HepG2 (cell line): ENCODE results near the gene TEX9. TPM values are rescaled to one million over a fixed set of nuclear protein-coding genes. Genes with fewer than 3 reads are reported as not detected.

Experiments used
- ARID2 ChIP-seq: sonication (generic); formaldehyde crosslinking; IDR thresholded peaks from 2 replicates; pipeline ENCODE4 v1.8.1; 2022; ENCODE audit warnings: mild to moderate bottlenecking, missing genetic modification reagents, borderline replicate concordance
- CBX5 ChIP-seq: sonication (generic); formaldehyde crosslinking; IDR thresholded peaks from 2 replicates; pipeline ENCODE4 v1.4.0; 2020; ENCODE audit warnings: missing genetic modification reagents, borderline replicate concordance
- CTCF ChIP-seq: sonication (generic); formaldehyde crosslinking; IDR thresholded peaks from 2 replicates; pipeline ENCODE4 v1.5.0; 2020; ENCODE audit warnings: mild to moderate bottlenecking, missing genetic modification reagents, moderate library complexity
- ESRRA ChIP-seq: sonication (generic); formaldehyde crosslinking; IDR thresholded peaks from 2 replicates; pipeline ENCODE4 v1.5.1; 2020; ENCODE audit warnings: mild to moderate bottlenecking, low read depth, missing genetic modification reagents
- GABPA ChIP-seq, 2 experiments: IDR thresholded peaks; 2 replicates each; pipeline ENCODE4 v1.6.1; 2011 to 2016; ENCODE audit warnings: low read depth in 2 of 2, low read length in 1 of 2, missing biosample characterization in 1 of 2, missing genetic modification characterization in 1 of 2
- GTF3A ChIP-seq: sonication (generic); formaldehyde crosslinking; conservative IDR thresholded peaks from 2 replicates; pipeline ENCODE4 v1.4.0; 2020; ENCODE audit warnings: mild to moderate bottlenecking, missing genetic modification reagents
- HNRNPK ChIP-seq: fragments of 200-400 bp; formaldehyde crosslinking; IDR thresholded peaks from 2 replicates; pipeline ENCODE4 v1.6.1; 2018; ENCODE audit warnings: low read length, low read depth, moderate library complexity, mild to moderate bottlenecking; ENCODE audit not compliant: poor library complexity, severe bottlenecking
- MBD4 ChIP-seq: IDR thresholded peaks from 2 replicates; pipeline ENCODE4 v1.6.1; 2012; ENCODE audit warnings: low read length, inconsistent platforms, borderline replicate concordance
- NCOA2 ChIP-seq: sonication (generic); formaldehyde crosslinking; IDR thresholded peaks from 2 replicates; pipeline ENCODE4 v1.8.0; 2022; ENCODE audit warnings: inconsistent platforms
- NFKB2 ChIP-seq: sonication (generic); formaldehyde crosslinking; IDR thresholded peaks from 2 replicates; pipeline ENCODE4 v1.4.0; 2020; ENCODE audit warnings: missing genetic modification reagents, borderline replicate concordance
- RXRB ChIP-seq: IDR thresholded peaks from 2 replicates; pipeline ENCODE4 v1.6.1; 2016; ENCODE audit warnings: borderline replicate concordance, missing genetic modification reagents, missing compliant biosample characterization
- SSRP1 ChIP-seq: IDR thresholded peaks from 2 replicates; pipeline ENCODE4 v1.6.1; 2016; ENCODE audit warnings: control low read depth
- TSC22D2 ChIP-seq: sonication (generic); formaldehyde crosslinking; IDR thresholded peaks from 2 replicates; pipeline ENCODE4 v1.5.1; 2020; ENCODE audit warnings: missing genetic modification reagents, mild to moderate bottlenecking, borderline replicate concordance
- XBP1 ChIP-seq: sonication (generic); formaldehyde crosslinking; IDR thresholded peaks from 2 replicates; pipeline ENCODE4 v1.5.0; 2020; ENCODE audit warnings: missing genetic modification reagents
- ZNF136 ChIP-seq: sonication (generic); formaldehyde crosslinking; IDR thresholded peaks from 2 replicates; pipeline ENCODE4 v1.8.1; 2022; ENCODE audit warnings: low read depth, mild to moderate bottlenecking, moderate library complexity, missing genetic modification reagents
- ZNF232 ChIP-seq: sonication (generic); formaldehyde crosslinking; IDR thresholded peaks from 2 replicates; pipeline ENCODE4 v1.4.0; 2020; ENCODE audit warnings: missing genetic modification reagents, borderline replicate concordance
- ZNF235 ChIP-seq: sonication (generic); formaldehyde crosslinking; IDR thresholded peaks from 2 replicates; pipeline ENCODE4 v1.8.1; 2023; ENCODE audit warnings: mild to moderate bottlenecking, missing genetic modification reagents, borderline replicate concordance
- ZNF496 ChIP-seq: sonication (generic); formaldehyde crosslinking; IDR thresholded peaks from 2 replicates; pipeline ENCODE4 v1.8.1; 2023; ENCODE audit warnings: mild to moderate bottlenecking, moderate library complexity, missing genetic modification reagents; ENCODE audit not compliant: insufficient replicate concordance
- ZNF547 ChIP-seq: sonication (generic); formaldehyde crosslinking; IDR thresholded peaks from 2 replicates; pipeline ENCODE4 v1.5.1; 2020; ENCODE audit warnings: mild to moderate bottlenecking, missing genetic modification reagents
- ZNF563 ChIP-seq: sonication (generic); formaldehyde crosslinking; IDR thresholded peaks from 2 replicates; pipeline ENCODE4 v1.8.0; 2022; ENCODE audit warnings: mild to moderate bottlenecking, moderate library complexity, missing genetic modification reagents
- ZNF724P ChIP-seq: sonication (generic); formaldehyde crosslinking; IDR thresholded peaks from 2 replicates; pipeline ENCODE4 v1.8.0; 2022; ENCODE audit warnings: missing genetic modification reagents, borderline replicate concordance
- ZNF790 ChIP-seq: sonication (generic); formaldehyde crosslinking; IDR thresholded peaks from 2 replicates; pipeline ENCODE4 v1.8.0; 2022; ENCODE audit warnings: missing genetic modification reagents, mild to moderate bottlenecking, borderline replicate concordance
- ZNF816 ChIP-seq: sonication (generic); formaldehyde crosslinking; IDR thresholded peaks from 2 replicates; pipeline ENCODE4 v1.8.0; 2022; ENCODE audit warnings: missing genetic modification reagents, mild to moderate bottlenecking, borderline replicate concordance
- ZSCAN20 ChIP-seq: sonication (generic); formaldehyde crosslinking; IDR thresholded peaks from 2 replicates; pipeline ENCODE4 v1.4.0; 2020; ENCODE audit warnings: missing genetic modification reagents, mild to moderate bottlenecking, borderline replicate concordance
- ZSCAN21 ChIP-seq: sonication (generic); formaldehyde crosslinking; IDR thresholded peaks from 2 replicates; pipeline ENCODE4 v1.8.0; 2022; ENCODE audit warnings: mild to moderate bottlenecking, missing genetic modification reagents, moderate library complexity, borderline replicate concordance
- polyA plus RNA-seq, 8 experiments: library from polyadenylated mRNA; depleted of rRNA in 3 of 8; stranded (reverse) in 7 of 8; unstranded in 1 of 8; fragments of >200 nt; fragmentation: Illumina TruSeq in 4 of 8; extraction: Trizol in 4 of 8; gene quantifications; 2 replicates each; pipeline versions ENCODE4 v1.2.1 to v1.2.3, GENCODE V29; 2011 to 2016; ENCODE audit warnings: low read depth in 4 of 8, missing spikeins in 1 of 8, mixed read lengths in 1 of 8; ENCODE audit not compliant: insufficient read depth in 1 of 8
- total RNA-seq, 5 experiments: library from RNA; depleted of rRNA; stranded (reverse); fragments of >200 nt; fragmentation: Illumina TruSeq; extraction: Trizol; gene quantifications; 2 replicates each; pipeline ENCODE4 v1.2.3, GENCODE V29; 2016; ENCODE audit warnings: low read depth in 1 of 5
- TF ChIP-seq, protein P1 (sequence below): sonication (generic); formaldehyde crosslinking; IDR thresholded peaks from 2 replicates; pipeline ENCODE4 v1.4.0; 2020; ENCODE audit warnings: missing genetic modification reagents
- TF ChIP-seq, protein P2 (sequence below): IDR thresholded peaks from 2 replicates; pipeline ENCODE4 v1.6.1; 2012; ENCODE audit warnings: inconsistent platforms

The TEX9 gene
- total and polyA plus RNA-seq, 2 of the 13 experiments (the other 11 are each of a cell fraction or from before 2014, with no cell fraction given): 0.82 to 6.9 TPM

DNA sequence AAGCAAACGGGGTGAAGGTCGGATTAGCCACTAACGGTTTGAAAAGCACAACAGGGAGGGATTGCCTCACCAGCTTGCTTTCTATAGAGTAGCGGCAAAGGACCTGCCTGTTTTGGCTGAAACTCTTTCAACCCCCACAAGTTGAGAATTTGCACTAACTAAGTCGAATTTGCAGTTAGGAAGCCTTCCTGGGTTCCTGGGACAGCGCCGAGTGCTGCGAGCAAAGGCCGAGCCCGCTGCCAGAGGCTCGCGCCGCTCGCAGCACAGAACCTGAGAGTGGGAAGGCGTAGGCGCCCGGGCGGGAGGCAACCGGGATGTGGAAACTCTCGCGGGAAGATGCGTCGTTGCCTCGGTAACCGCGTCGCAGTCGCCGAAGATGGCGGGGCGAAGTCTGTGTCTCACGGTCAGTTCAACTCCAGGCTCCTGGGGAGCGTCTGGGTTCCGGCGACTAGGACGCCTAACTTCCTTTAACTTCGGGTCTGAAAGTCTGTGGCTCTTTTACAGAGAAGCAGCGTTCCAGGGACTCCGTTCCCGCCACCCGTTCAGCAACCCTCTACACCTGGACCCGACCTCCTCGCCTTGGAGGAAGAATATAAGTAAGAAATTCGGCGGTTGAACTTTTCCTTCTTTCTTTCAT is at the start of gene TEX9 (continued):
- TF ChIP-seq ZSCAN21: 0 out of 2 replicates have a peak, but pooled peaks have one; percentile 49
- TF ChIP-seq NCOA2 (CRISPR knock-in tag): peak; percentile 17; the same call in 1 of the 2 replicates
- TF ChIP-seq ZNF136 (CRISPR knock-in tag): no peak
- peak; percentile 37; the same call in 1 of the 2 replicates for TF ChIP-seq RXRB
- TF ChIP-seq ESRRA (CRISPR knock-in tag): no peak
- TF ChIP-seq SSRP1 (CRISPR knock-in tag): no peak
- TF ChIP-seq, protein P1, sequence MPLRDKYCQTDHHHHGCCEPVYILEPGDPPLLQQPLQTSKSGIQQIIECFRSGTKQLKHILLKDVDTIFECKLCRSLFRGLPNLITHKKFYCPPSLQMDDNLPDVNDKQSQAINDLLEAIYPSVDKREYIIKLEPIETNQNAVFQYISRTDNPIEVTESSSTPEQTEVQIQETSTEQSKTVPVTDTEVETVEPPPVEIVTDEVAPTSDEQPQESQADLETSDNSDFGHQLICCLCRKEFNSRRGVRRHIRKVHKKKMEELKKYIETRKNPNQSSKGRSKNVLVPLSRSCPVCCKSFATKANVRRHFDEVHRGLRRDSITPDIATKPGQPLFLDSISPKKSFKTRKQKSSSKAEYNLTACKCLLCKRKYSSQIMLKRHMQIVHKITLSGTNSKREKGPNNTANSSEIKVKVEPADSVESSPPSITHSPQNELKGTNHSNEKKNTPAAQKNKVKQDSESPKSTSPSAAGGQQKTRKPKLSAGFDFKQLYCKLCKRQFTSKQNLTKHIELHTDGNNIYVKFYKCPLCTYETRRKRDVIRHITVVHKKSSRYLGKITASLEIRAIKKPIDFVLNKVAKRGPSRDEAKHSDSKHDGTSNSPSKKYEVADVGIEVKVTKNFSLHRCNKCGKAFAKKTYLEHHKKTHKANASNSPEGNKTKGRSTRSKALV (CRISPR knock-in tag): no peak
- 0 out of 2 replicates have a peak, but pooled peaks have one; percentile 33 for TF ChIP-seq ZNF724P
- peak; percentile 57; the same call in 1 of the 2 replicates for TF ChIP-seq ZSCAN20 (CRISPR knock-in tag)
- no peak for TF ChIP-seq HNRNPK
- TF ChIP-seq MBD4: no peak
- TF ChIP-seq ZNF496 (CRISPR knock-in tag): no peak
- TF ChIP-seq ZNF232 (CRISPR knock-in tag): no peak; the same call in 1 of the 2 replicates
- TF ChIP-seq, protein P2, sequence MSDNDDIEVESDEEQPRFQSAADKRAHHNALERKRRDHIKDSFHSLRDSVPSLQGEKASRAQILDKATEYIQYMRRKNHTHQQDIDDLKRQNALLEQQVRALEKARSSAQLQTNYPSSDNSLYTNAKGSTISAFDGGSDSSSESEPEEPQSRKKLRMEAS: no peak
- TF ChIP-seq ZNF816 (CRISPR knock-in tag): no peak
- no peak for TF ChIP-seq ZNF235 (CRISPR knock-in tag)
- no peak for TF ChIP-seq TSC22D2
- no peak for TF ChIP-seq XBP1 (CRISPR knock-in tag)
- no peak for TF ChIP-seq CBX5 (CRISPR knock-in tag)
- TF ChIP-seq GTF3A (CRISPR knock-in tag): no peak
- TF ChIP-seq ARID2 (CRISPR knock-in tag): no peak
- TF ChIP-seq NFKB2 (CRISPR knock-in tag): 0 out of 2 replicates have a peak, but pooled peaks have one; percentile 37
- no peak for TF ChIP-seq CTCF
- TF ChIP-seq GABPA (IDR thresholded peaks at IDR 0.05; ENCODE audit: low read depth, low read length): no peak
- no peak for TF ChIP-seq GABPA (CRISPR knock-in tag; IDR thresholded peaks at IDR 0.05; ENCODE audit: low read depth)
- no peak for TF ChIP-seq ZNF790 (CRISPR knock-in tag)
- no peak for TF ChIP-seq ZNF547 (CRISPR knock-in tag)
- TF ChIP-seq ZNF563 (CRISPR knock-in tag): no peak
